Measurements from ENCODE around the gene SDHC.

SDHC gene, protein sequence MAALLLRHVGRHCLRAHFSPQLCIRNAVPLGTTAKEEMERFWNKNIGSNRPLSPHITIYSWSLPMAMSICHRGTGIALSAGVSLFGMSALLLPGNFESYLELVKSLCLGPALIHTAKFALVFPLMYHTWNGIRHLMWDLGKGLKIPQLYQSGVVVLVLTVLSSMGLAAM

DNA sequence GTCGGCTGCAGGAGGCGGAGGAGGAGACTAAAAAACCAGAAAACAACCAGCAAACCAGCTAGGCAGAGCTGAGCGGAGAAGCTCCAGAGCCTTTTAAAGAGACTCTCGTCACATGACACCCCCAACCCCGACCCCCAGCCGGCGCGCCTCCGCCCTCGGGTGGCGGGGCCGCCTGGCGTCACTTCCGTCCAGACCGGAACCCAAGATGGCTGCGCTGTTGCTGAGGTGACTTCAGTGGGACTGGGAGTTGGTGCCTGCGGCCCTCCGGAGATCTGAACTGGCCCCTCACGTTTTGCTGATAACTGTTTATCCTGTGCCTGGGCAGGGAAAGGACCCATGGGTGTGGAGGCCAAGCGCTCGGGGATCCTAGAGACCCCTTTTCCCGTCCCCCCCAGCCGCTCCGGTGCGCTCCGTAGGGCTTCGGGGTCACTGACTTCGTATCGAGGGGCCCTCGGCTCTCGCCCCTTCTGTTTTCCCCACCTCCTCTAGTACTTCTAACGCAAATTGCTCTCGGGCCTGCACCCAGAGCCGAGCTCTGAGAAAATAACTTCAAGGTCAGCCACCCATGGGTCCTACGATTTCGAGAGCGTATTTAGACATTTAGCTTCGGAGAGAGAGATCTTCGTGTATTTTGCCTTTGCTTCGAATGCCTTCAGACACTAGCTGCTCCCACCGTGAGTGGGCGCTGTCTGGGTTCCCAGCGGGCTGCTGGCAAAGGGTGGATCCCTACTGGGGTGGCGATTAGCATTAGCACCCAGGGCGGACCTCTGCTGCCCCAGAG, at the start of gene SDHC:
Gene SDHC, plus strand, starts transcription at position 181 of the 781 bp plus-strand sequence. Its CDS starts 25 bp downstream, at position 206.
- H3K27ac ChIP-seq: peak within 1 kb of the TSS; percentile 85

DNA sequence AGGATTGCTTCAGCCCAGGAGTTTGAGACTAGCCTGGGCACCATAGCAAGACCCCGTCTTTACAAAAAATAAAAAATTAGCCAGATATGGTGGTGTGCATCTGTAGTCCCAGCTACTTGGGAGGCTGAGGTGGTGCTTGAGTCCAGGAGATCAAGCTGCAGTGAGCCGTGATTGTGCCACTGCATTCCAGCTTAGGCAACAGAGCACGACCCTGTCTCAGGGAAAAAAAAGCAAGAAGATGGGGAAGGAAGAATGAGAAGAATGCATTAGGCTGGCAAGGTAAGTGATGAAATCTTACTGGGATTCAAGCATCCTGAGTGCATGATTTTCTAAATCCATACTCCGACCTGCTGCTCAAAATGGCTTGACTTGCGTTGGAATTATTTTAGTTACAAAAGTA, 48.9 kb upstream of the SDHC start:
- TF ChIP-seq, protein P1, sequence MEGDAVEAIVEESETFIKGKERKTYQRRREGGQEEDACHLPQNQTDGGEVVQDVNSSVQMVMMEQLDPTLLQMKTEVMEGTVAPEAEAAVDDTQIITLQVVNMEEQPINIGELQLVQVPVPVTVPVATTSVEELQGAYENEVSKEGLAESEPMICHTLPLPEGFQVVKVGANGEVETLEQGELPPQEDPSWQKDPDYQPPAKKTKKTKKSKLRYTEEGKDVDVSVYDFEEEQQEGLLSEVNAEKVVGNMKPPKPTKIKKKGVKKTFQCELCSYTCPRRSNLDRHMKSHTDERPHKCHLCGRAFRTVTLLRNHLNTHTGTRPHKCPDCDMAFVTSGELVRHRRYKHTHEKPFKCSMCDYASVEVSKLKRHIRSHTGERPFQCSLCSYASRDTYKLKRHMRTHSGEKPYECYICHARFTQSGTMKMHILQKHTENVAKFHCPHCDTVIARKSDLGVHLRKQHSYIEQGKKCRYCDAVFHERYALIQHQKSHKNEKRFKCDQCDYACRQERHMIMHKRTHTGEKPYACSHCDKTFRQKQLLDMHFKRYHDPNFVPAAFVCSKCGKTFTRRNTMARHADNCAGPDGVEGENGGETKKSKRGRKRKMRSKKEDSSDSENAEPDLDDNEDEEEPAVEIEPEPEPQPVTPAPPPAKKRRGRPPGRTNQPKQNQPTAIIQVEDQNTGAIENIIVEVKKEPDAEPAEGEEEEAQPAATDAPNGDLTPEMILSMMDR (conservative IDR thresholded peaks at IDR 0.05): no peak
- no peak for TF ChIP-seq ZFX (IDR thresholded peaks at IDR 0.05)
- H3K27ac ChIP-seq: no peak overlapping the region

More for the DNA sequence above, at the start of gene SDHC:
- TF ChIP-seq, protein P1 (conservative IDR thresholded peaks at IDR 0.05): no peak; the same call in 1 of the 2 replicates
- peak; percentile 25; the same call in 1 of the 2 replicates for TF ChIP-seq ZFX (IDR thresholded peaks at IDR 0.05)

GRCh38 chr1:161266202-161266601, 48.0 kb upstream of the SDHC start:
- TF ChIP-seq ZFX (IDR thresholded peaks at IDR 0.05): no peak
- TF ChIP-seq, protein P1 (conservative IDR thresholded peaks at IDR 0.05): no peak

GRCh38 chr1:161266836-161267235, 47.3 kb upstream of the SDHC start:
- TF ChIP-seq, protein P1 (conservative IDR thresholded peaks at IDR 0.05): no peak
- TF ChIP-seq ZFX (IDR thresholded peaks at IDR 0.05): no peak
- H3K27ac ChIP-seq: no peak overlapping the region

More at GRCh38 chr1:161266202-161266601, 48.0 kb upstream of the SDHC start:
- no peak overlapping the region for H3K27ac ChIP-seq

DNA sequence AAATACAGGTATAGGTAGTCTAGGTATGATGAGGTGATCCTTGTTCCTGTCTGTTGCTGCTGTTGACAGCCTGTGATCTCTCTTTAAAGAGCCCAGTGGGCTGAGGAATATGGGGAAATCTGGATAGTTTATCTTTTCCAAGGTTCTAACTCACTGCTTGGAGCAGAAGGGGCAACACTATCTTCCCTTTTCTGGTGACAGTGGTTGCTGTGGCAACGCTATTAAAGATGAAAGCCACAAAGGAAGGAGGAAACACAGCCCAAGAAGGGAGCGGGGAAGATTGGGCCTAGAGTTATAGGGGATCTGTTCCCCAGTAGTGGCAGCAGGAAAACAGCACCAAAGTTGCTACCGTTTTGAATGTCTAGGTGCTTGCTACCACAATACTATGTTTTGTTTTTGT, 46.9 kb upstream of the SDHC start:
- TF ChIP-seq, protein P1 (conservative IDR thresholded peaks at IDR 0.05): no peak
- TF ChIP-seq ZFX (IDR thresholded peaks at IDR 0.05): no peak

DNA sequence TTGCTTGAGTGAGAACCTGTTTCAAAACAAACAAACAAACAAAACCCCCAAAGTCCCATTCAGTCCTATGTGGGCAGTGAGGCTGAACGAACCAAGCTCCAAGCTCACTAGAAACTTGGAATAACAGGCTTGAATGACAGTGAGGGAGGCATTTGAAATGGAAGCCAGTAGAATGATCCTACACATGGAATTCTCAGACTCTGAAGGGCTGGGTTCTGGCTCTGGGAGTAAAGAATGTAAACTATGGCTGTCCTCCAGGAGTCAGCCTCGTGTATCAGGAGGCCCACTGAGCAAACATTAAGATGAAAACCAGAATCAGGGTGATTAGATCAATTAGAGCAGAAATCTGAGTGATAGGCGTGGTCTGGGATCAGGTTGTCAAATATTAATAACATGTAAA, 40.8 kb upstream of the SDHC start:
- H3K27ac ChIP-seq: no peak overlapping the region
- TF ChIP-seq ZFX (IDR thresholded peaks at IDR 0.05): no peak
- TF ChIP-seq, protein P1 (conservative IDR thresholded peaks at IDR 0.05): no peak

More for the DNA sequence above, 46.9 kb upstream of the SDHC start:
- H3K27ac ChIP-seq: no peak overlapping the region

GRCh38 chr1:161274874-161275273, 39.3 kb upstream of the SDHC start:
- H3K27ac ChIP-seq: no peak overlapping the region
- TF ChIP-seq, protein P1 (conservative IDR thresholded peaks at IDR 0.05): no peak
- TF ChIP-seq ZFX (IDR thresholded peaks at IDR 0.05): no peak

Measured in C4-2B (cell line).